Measurements from ENCODE around the gene KIFC3.
"Not testable (repeated sequence)": the region's sequence is repeated elsewhere in the genome, so short reads cannot be mapped to it uniquely, and the experiment has no call there.

KIFC3 gene

GRCh38 chr16:57786632-57787518 lies 15.4 kb downstream of the KIFC3 start:
- DNase-seq (ENCODE audit: low read depth in 2 of 2): no peak

- no peak for DNase-seq (ENCODE audit: low read depth in 2 of 2)
These were observed 16.4 kb downstream of the KIFC3 start for GRCh38 chr16:57785924-57786323.

DNA sequence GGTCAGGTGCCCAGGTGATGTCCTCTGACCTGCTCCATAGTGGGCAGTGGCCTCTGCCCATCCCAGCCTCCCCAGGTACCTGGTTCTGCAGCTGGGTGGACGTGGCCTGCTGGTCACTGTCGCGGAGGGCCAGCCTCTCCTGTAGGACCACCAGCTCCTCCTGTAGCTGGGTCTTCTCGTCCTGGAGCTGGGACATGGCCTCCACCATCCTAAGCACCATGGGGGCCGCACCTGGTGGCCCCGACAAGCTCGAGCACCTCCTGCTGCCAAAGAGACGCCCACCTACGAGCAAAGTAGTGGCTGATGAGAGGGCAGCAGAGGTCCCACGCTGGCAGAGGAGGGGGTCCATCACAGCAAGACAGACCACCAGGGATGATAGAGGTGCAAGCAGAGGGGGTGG lies 16.9 kb downstream of the KIFC3 start:
- no peak for DNase-seq (ENCODE audit: low read depth in 2 of 2)

DNA sequence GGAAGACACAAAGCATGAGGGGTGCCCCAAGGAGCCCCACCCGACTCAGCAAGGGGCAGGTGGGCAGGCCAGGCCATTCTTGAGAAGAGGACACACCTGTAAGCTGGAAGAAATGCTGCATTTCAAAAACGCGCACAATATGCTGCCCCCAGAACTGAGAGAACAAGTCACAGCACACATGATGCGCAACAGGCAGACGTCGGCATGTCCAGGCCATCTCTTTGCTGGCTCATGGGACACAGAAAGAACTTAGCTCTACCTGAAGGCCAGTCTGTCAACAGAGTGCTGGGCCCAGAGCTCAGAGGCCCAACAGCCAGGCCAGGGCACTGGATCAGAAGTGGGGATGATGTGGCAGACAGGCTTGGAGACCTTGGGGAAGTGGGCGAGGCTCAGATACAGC lies 18.0 kb downstream of the KIFC3 start:
- DNase-seq (ENCODE audit: low read depth in 2 of 2): no peak

DNA sequence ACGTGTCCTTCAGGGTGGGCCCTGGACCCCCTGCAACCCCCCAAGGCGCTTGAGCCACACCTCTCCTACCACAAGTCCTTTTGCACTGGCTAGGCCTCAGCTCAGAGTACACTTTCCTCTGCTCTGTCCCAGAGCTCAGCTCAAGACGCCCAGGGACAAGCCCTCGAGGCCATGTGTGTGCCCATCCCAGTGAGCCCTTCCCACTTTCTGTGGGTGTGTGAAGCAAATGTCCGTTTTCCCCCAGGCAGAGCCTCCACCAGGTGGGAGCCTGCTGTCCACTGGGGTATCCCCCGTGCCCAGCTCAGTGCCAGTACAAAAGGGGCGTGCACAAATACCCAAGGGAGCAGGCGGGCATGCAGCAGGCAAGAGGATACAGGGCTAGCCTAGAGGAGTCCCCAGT lies 18.4 kb downstream of the KIFC3 start:
- no peak for DNase-seq (ENCODE audit: low read depth in 2 of 2)

DNA sequence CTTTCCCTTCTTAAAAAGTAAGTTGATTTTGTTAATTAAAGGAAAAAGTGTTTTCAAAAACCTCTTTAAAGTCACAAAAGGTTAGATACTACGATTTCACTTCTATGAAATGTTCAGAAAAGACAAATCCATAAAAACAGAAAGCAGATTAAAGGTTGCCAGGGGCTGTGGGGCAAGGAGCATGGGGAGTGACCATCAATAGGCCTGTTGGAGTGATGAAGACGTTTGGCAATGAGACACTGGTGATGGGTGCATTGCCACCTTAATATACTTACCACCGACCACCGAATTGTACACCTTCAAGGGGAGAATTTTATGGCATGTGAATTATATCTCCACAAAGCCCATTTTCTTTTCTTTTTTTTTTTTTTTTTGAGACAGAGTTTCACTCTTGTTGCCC lies 19.2 kb downstream of the KIFC3 start:
- DNase-seq (ENCODE audit: low read depth in 2 of 2): no peak

- DNase-seq (ENCODE audit: low read depth in 2 of 2): not testable (repeated sequence)
These were observed 19.7 kb downstream of the KIFC3 start for GRCh38 chr16:57782607-57783055.

- DNase-seq (ENCODE audit: low read depth in 2 of 2): no peak
These were observed 20.3 kb downstream of the KIFC3 start for GRCh38 chr16:57781741-57782606.

GRCh38 chr16:57781349-57781740 lies 20.9 kb downstream of the KIFC3 start:
- DNase-seq (ENCODE audit: low read depth in 2 of 2): no peak

- DNase-seq (ENCODE audit: low read depth in 2 of 2): not testable (repeated sequence)
These were observed 22.5 kb downstream of the KIFC3 start for GRCh38 chr16:57779836-57780235.

- DNase-seq (ENCODE audit: low read depth in 2 of 2): no peak
These were observed 23.6 kb downstream of the KIFC3 start for GRCh38 chr16:57778658-57779057.

DNA sequence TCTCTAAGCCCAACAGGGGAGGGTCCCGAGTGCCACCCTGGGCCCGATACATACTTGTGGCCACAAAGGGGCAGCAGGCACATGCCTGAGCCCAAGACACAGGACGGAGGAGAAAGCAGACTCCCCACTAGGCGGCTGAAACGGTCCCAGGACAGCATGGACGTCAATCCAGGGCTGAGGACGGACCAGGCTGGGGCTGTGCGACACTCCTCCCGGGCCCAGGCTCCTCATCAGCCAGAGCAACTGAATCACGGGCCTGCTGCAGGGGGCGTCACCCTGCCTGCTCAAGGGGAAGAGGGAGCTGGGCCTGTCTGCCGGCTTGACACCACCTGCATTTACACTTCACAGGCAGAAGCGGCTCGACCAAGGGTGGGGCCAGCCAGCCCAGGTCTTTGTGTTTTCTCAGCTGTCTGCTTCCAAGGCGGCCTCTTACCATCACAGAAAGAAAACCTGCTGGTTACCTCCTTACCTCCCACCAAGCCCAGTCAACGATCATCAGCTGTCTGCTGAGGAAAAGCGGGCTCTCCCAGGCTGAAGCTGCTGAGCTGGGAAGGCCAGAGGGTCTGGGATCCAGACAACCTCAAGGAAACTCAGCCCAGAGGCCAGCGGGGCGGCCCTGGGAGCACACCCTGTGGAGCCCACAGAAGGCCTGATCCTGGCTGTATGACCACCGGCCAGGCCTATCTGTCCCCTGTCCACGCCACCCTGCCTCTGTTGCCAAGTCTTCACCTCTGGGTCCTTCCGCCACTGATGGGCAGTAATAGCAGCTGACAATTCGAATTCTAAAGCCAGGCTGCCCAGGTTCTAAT lies 26.4 kb downstream of the KIFC3 start:
- DNase-seq (ENCODE audit: low read depth in 2 of 2): no peak

- DNase-seq (ENCODE audit: low read depth in 2 of 2): no peak
These were observed 27.5 kb downstream of the KIFC3 start for GRCh38 chr16:57774705-57775285.

DNA sequence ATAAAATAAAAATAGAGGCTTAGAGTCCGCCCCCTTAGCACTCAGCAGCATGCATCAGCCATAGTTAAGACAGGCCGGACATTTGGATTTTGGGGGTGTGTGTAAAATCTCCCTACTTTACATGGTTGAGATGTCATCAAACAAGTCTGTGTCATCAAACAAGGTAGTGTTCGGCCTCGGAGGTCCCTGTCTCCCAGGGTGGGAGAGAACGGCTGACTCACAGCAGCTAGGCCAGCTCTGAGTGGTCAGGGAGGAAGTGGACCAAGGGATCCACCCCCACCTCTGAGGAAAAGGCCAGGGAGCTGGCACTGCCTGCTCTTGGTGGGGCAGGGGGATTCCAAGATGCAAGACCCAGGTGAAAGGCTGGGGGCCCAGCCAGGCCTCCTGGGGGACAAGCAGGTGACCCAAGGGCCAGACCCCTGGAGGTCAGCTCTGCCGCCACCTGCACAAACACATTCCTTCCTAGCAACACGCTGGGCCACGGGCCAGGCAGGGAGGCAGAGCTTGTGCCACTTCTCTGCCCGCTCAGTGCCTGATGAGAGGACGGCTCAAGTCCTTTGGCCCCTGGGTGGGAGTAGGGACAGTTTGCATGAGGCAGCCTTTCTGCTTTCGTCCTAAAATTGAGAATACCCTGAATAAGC lies 28.5 kb downstream of the KIFC3 start:
- DNase-seq (ENCODE audit: low read depth in 2 of 2): no peak

GRCh38 chr16:57773019-57773418 lies 29.3 kb downstream of the KIFC3 start:
- DNase-seq (ENCODE audit: low read depth in 2 of 2): no peak

DNA sequence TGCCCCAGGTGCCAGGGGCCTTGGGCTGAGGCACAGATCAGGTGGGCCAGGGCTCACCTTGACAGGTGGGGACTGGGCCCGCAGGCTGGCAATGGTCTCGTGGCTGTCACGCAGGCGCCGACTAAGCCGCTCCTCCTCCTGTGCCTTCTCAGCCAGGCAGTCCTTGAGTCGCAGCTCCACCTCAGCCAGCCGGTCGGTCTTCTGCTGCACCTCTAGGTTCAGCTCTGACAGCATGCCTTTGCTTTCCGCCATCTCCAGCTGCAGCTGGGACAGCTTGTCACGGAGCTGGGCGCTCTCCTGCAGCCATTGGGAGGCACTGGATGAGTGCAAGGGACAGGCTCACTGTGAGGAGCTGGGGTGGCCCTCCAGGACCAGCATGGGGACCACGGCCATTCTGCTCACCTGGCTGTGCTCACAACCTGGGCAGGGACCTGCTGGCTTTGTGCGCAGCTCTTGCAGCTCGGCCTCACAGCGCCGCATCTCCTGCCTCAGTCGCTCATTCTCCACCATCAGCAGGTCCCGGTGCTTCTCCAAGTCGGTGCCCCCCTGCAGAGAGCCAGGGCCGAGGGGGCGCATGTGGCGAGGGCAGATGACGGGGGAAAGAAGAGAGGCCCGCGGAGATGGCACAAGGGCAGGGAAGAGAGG lies 31.0 kb downstream of the KIFC3 start:
- no peak for DNase-seq (ENCODE audit: low read depth in 2 of 2)

GRCh38 chr16:57770361-57770760 lies 31.9 kb downstream of the KIFC3 start:
- DNase-seq (ENCODE audit: low read depth in 2 of 2): no peak

GRCh38 chr16:57769541-57770145 lies 32.6 kb downstream of the KIFC3 start:
- DNase-seq (ENCODE audit: low read depth in 2 of 2): no peak

GRCh38 chr16:57766714-57767348 lies 35.5 kb downstream of the KIFC3 start:
- no peak for DNase-seq (ENCODE audit: low read depth in 2 of 2)
